HAP-1 (cell line): ENCODE measurements around the gene UBTD2.

Experiments used
- DNase-seq, 2 experiments: peaks; one replicate each; pipeline ENCODE4 v3.0.0-alpha.2; 2016 to 2020; ENCODE audit warnings: low spot score in 2 of 2
- H3K27me3 ChIP-seq: fragments of 250-450 bp; sonication (Bioruptor Pico); 2 replicates; pipeline ENCODE4 v1.5.1; 2020; ENCODE audit warnings: low read depth, mild to moderate bottlenecking, moderate library complexity
- H3K36me3 ChIP-seq: fragments of 250-450 bp; sonication (Bioruptor Pico); replicated peaks from 2 replicates; pipeline ENCODE4 v1.5.1; 2020; ENCODE audit warnings: mild to moderate bottlenecking
- H3K4me1 ChIP-seq: fragments of 250-450 bp; sonication (Bioruptor Pico); 2 replicates; pipeline ENCODE4 v1.5.1; 2020; ENCODE audit warnings: mild to moderate bottlenecking
- H3K4me3 ChIP-seq: fragments of 250-450 bp; sonication (Bioruptor Pico); 2 replicates; pipeline ENCODE4 v1.5.1; 2020; ENCODE audit warnings: mild to moderate bottlenecking, moderate library complexity
- H3K9me3 ChIP-seq: fragments of 250-450 bp; sonication (Bioruptor Pico); 2 replicates; pipeline ENCODE4 v1.5.1; 2020; ENCODE audit warnings: mild to moderate bottlenecking, moderate library complexity
- in situ Hi-C: fragments of 300-500 bp; cut with MboI; formaldehyde crosslinking; loops from 3 replicates; pipeline ENCODE4 v1.14.3; 2020; ENCODE audit warnings: low sequenced_read_pairs, inconsistent platforms, mixed read lengths

Gene UBTD2

GRCh38 chr5:172177176-172177575 lies 106.4 kb downstream of the UBTD2 start:
- no peaks in the 10 kb centered on the region for H3K36me3 ChIP-seq
- no peaks in the 10 kb centered on the region for H3K9me3 ChIP-seq
- H3K4me3 ChIP-seq, result no peak overlapping the region
- no peaks in the 10 kb centered on the region for H3K27me3 ChIP-seq
- in situ Hi-C loops, result no loop called here
- H3K4me1 ChIP-seq, result no peaks in the 10 kb centered on the region
- DNase-seq, result no peak

- no peak for DNase-seq
- Histone ChIP-seq H3K4me1 (peaks cover 9% of the 10 kb centered on the region), H3K4me3 (no peak overlapping the region), H3K36me3 (no peaks in the 10 kb centered on the region), H3K27me3 (no peaks in the 10 kb centered on the region), H3K9me3 (no peaks in the 10 kb centered on the region)
- in situ Hi-C loops, result no loop called here
These were observed 108.3 kb downstream of the UBTD2 start for GRCh38 chr5:172175263-172175719.

DNA sequence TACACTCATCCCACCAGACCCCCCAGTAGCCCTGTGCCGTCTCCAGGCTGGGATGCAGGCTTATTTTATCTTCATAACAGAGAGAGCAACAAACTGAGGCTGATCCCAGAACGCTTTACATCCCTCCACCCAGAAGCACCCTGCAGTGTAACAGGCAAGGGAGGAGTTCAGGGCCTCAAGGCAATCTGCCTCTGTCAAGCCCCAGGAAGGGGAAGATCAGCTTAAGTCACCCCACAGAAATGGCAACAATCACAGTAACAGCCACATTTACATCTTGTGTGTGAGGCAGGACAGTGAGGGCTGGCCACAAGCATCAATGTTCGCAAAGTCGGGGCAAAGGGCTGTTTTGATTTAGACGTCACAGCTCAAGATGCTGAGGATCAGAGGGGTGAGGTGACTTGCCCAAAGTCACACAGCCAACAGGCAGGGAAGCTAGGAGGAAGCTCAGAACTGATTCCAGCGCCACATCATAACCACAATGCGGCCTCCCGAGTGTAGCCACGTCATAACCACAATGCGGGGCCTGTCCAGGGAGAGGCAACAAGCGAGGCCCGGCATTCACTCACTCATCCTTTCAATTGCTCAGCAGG lies 109.9 kb downstream of the UBTD2 start:
- DNase-seq, result no peak
- Histone ChIP-seq H3K27me3 (no peaks in the 10 kb centered on the region), H3K4me1 (peaks cover 9% of the 10 kb centered on the region), H3K4me3 (no peak overlapping the region), H3K9me3 (no peaks in the 10 kb centered on the region), H3K36me3 (no peaks in the 10 kb centered on the region)
- in situ Hi-C loops, result no loop called here

GRCh38 chr5:172172912-172173563 lies 110.5 kb downstream of the UBTD2 start:
- Histone ChIP-seq H3K36me3 (no peaks in the 10 kb centered on the region), H3K4me1 (peaks cover 9% of the 10 kb centered on the region), H3K4me3 (no peak overlapping the region), H3K27me3 (no peaks in the 10 kb centered on the region), H3K9me3 (no peaks in the 10 kb centered on the region)
- in situ Hi-C loops, result no loop called here
- DNase-seq, result no peak

GRCh38 chr5:172171118-172171517 lies 112.4 kb downstream of the UBTD2 start:
- in situ Hi-C loops, result no loop called here
- no peak overlapping the region for H3K4me3 ChIP-seq
- peak; percentile 66 to 77 for DNase-seq

GRCh38 chr5:172170251-172170701 lies 113.3 kb downstream of the UBTD2 start:
- Histone ChIP-seq H3K9me3 (no peaks in the 10 kb centered on the region), H3K4me1 (peaks cover 9% of the 10 kb centered on the region), H3K27me3 (no peaks in the 10 kb centered on the region), H3K36me3 (no peaks in the 10 kb centered on the region), H3K4me3 (no peak overlapping the region)
- in situ Hi-C loops, result no loop called here
- no peak for DNase-seq

More at GRCh38 chr5:172171118-172171517, 112.4 kb downstream of the UBTD2 start:
- Histone ChIP-seq H3K4me1 (peaks cover 9% of the 10 kb centered on the region), H3K36me3 (no peaks in the 10 kb centered on the region), H3K9me3 (no peaks in the 10 kb centered on the region), H3K27me3 (no peaks in the 10 kb centered on the region)

GRCh38 chr5:172169216-172169615 lies 114.3 kb downstream of the UBTD2 start:
- in situ Hi-C loops, result no loop called here

GRCh38 chr5:172168311-172168710 lies 115.3 kb downstream of the UBTD2 start:
- peaks cover 9% of the 10 kb centered on the region for H3K4me1 ChIP-seq
- no peaks in the 10 kb centered on the region for H3K36me3 ChIP-seq
- H3K9me3 ChIP-seq, result no peaks in the 10 kb centered on the region
- in situ Hi-C loops, result no loop called here
- no peak overlapping the region for H3K4me3 ChIP-seq
- H3K27me3 ChIP-seq, result no peaks in the 10 kb centered on the region
- DNase-seq, result no peak

More at GRCh38 chr5:172169216-172169615, 114.3 kb downstream of the UBTD2 start:
- H3K4me1 ChIP-seq, result peaks cover 9% of the 10 kb centered on the region
- H3K27me3 ChIP-seq, result no peaks in the 10 kb centered on the region
- DNase-seq, result no peak
- H3K9me3 ChIP-seq, result no peaks in the 10 kb centered on the region
- H3K4me3 ChIP-seq, result no peak overlapping the region
- H3K36me3 ChIP-seq, result no peaks in the 10 kb centered on the region

- H3K4me3 ChIP-seq, result no peak overlapping the region
- peaks cover 9% of the 10 kb centered on the region for H3K4me1 ChIP-seq
- DNase-seq, result no peak
- in situ Hi-C loops, result no loop called here
- H3K9me3 ChIP-seq, result no peaks in the 10 kb centered on the region
- no peaks in the 10 kb centered on the region for H3K27me3 ChIP-seq
- H3K36me3 ChIP-seq, result no peaks in the 10 kb centered on the region
These were observed 115.7 kb downstream of the UBTD2 start for GRCh38 chr5:172167895-172168294.

GRCh38 chr5:172166030-172166826 lies 117.3 kb downstream of the UBTD2 start:
- Histone ChIP-seq H3K4me3 (no peak overlapping the region), H3K4me1 (peaks cover 5% of the 10 kb centered on the region), H3K9me3 (no peaks in the 10 kb centered on the region), H3K27me3 (no peaks in the 10 kb centered on the region), H3K36me3 (no peaks in the 10 kb centered on the region)
- no peak for DNase-seq
- in situ Hi-C loops, result no loop called here

DNA sequence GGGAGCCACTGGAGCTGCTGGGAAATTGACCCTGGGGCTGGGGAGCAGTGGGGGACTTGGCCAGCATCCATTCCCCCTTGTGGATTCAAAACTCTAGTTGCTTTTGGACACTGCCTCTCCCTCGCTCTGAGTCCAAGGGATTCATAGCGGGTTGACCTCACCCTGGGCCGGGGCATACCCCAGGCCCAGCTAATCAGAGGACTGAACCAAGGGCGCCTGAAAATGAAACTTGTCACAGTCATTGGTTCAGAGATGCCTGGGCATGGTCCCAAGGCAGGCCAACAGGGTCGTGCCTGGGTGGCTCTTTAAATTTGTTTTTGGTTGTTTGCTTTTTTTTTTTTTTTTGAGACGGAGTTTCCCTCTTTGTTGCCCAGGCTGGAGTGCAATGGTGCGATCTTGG lies 118.1 kb downstream of the UBTD2 start:
- DNase-seq, result no peak
- no peak overlapping the region for H3K4me3 ChIP-seq
- H3K9me3 ChIP-seq, result no peaks in the 10 kb centered on the region
- no peaks in the 10 kb centered on the region for H3K27me3 ChIP-seq
- H3K4me1 ChIP-seq, result no peaks in the 10 kb centered on the region
- H3K36me3 ChIP-seq, result no peaks in the 10 kb centered on the region
- in situ Hi-C loops, result no loop called here

- Histone ChIP-seq H3K36me3 (no peaks in the 10 kb centered on the region), H3K9me3 (no peaks in the 10 kb centered on the region), H3K4me3 (no peak overlapping the region), H3K27me3 (no peaks in the 10 kb centered on the region), H3K4me1 (no peaks in the 10 kb centered on the region)
- no peak for DNase-seq
- in situ Hi-C loops, result no loop called here
These were observed 118.8 kb downstream of the UBTD2 start for GRCh38 chr5:172164769-172165212.

DNA sequence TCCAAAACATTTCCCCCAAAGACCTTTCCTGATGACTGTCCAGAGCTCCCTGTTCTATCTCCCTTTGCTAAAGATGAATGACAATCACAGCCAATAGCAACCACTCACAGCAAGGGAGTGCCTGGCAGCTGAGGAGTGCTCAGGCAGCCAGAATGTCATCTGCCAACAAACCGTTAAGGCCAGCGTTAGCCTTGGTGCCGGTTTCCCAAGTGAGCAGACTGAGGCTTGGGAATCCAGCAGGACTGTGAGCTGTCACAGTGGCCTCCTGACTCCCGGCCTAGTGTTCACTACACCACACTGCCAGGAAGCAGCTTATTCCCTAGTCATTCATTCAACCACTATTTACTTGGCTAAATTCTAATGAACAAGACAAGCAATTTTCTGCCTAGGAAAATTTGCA lies 120.2 kb downstream of the UBTD2 start:
- DNase-seq, result no peak
- H3K9me3 ChIP-seq, result no peaks in the 10 kb centered on the region
- H3K36me3 ChIP-seq, result no peaks in the 10 kb centered on the region
- no peaks in the 10 kb centered on the region for H3K27me3 ChIP-seq
- no peak overlapping the region for H3K4me3 ChIP-seq
- H3K4me1 ChIP-seq, result no peaks in the 10 kb centered on the region
- in situ Hi-C loops, result no loop called here

DNA sequence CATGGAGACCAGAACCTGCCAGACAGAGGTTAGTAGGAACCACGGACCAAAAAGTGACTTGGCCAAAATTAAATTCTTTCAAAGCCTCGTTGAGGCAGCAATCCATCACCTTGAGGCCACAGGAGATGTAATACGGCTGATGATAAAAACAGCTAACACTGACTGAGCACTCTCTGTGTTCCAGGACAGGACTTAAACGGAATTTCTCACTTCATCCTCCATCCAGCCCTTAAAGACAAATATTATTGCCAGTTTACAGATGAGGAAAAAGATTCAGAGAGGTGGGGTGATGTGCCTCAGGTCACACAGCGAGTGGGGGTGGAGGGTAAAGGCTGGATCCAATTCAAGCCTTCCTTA lies 120.6 kb downstream of the UBTD2 start:
- H3K9me3 ChIP-seq, result no peaks in the 10 kb centered on the region
- H3K4me1 ChIP-seq, result no peaks in the 10 kb centered on the region
- H3K4me3 ChIP-seq, result no peak overlapping the region
- in situ Hi-C loops, result no loop called here
- no peaks in the 10 kb centered on the region for H3K36me3 ChIP-seq
- H3K27me3 ChIP-seq, result no peaks in the 10 kb centered on the region
- DNase-seq, result no peak
